Panc1 (cell line): Measurements from ENCODE around the gene PRKCA.

Source experiments
- CTCF ChIP-seq: fragments of 450-650 bp; IDR thresholded peaks from 2 replicates; pipeline ENCODE4 v1.5.1; 2017; ENCODE audit warnings: mild to moderate bottlenecking
- POLR2AphosphoS5 ChIP-seq: IDR thresholded peaks from 2 replicates; pipeline ENCODE4 v1.6.1; 2012; ENCODE audit warnings: mild to moderate bottlenecking, low read depth, low read length, moderate library complexity
- SIN3A ChIP-seq: IDR thresholded peaks from 2 replicates; pipeline ENCODE4 v1.6.1; 2012; ENCODE audit warnings: low read depth, mild to moderate bottlenecking, low read length, moderate library complexity, borderline replicate concordance; ENCODE audit not compliant: insufficient read depth
- TF ChIP-seq, protein P1 (sequence below), 2 experiments: IDR thresholded peaks; 2 replicates each; pipeline ENCODE4 v1.6.1; 2011 to 2012; ENCODE audit warnings: low read depth in 2 of 2, control low read depth in 1 of 2, low read length in 1 of 2, mild to moderate bottlenecking in 1 of 2, moderate library complexity in 1 of 2; ENCODE audit not compliant: insufficient read depth in 1 of 2

- TF ChIP-seq CTCF (no peak), POLR2AphosphoS5 (no peak), SIN3A (no peak)
- TF ChIP-seq, protein P1, sequence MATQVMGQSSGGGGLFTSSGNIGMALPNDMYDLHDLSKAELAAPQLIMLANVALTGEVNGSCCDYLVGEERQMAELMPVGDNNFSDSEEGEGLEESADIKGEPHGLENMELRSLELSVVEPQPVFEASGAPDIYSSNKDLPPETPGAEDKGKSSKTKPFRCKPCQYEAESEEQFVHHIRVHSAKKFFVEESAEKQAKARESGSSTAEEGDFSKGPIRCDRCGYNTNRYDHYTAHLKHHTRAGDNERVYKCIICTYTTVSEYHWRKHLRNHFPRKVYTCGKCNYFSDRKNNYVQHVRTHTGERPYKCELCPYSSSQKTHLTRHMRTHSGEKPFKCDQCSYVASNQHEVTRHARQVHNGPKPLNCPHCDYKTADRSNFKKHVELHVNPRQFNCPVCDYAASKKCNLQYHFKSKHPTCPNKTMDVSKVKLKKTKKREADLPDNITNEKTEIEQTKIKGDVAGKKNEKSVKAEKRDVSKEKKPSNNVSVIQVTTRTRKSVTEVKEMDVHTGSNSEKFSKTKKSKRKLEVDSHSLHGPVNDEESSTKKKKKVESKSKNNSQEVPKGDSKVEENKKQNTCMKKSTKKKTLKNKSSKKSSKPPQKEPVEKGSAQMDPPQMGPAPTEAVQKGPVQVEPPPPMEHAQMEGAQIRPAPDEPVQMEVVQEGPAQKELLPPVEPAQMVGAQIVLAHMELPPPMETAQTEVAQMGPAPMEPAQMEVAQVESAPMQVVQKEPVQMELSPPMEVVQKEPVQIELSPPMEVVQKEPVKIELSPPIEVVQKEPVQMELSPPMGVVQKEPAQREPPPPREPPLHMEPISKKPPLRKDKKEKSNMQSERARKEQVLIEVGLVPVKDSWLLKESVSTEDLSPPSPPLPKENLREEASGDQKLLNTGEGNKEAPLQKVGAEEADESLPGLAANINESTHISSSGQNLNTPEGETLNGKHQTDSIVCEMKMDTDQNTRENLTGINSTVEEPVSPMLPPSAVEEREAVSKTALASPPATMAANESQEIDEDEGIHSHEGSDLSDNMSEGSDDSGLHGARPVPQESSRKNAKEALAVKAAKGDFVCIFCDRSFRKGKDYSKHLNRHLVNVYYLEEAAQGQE (IDR thresholded peaks at IDR 0.05; ENCODE audit: insufficient read depth in 1 of 2, low read depth in 2 of 2, low read length in 1 of 2), result no peak
These were observed 331.8 kb downstream of the PRKCA start for GRCh38 chr17:66634193-66634592.
